HL-60/S4 (cell line): ENCODE data around the gene HPD.

Experiments
- in situ Hi-C: fragments of 300-500 bp; cut with MboI; formaldehyde crosslinking; loops from 2 replicates; pipeline ENCODE4 v1.14.3; 2022; ENCODE audit warnings: low sequenced_read_pairs

Gene HPD

DNA sequence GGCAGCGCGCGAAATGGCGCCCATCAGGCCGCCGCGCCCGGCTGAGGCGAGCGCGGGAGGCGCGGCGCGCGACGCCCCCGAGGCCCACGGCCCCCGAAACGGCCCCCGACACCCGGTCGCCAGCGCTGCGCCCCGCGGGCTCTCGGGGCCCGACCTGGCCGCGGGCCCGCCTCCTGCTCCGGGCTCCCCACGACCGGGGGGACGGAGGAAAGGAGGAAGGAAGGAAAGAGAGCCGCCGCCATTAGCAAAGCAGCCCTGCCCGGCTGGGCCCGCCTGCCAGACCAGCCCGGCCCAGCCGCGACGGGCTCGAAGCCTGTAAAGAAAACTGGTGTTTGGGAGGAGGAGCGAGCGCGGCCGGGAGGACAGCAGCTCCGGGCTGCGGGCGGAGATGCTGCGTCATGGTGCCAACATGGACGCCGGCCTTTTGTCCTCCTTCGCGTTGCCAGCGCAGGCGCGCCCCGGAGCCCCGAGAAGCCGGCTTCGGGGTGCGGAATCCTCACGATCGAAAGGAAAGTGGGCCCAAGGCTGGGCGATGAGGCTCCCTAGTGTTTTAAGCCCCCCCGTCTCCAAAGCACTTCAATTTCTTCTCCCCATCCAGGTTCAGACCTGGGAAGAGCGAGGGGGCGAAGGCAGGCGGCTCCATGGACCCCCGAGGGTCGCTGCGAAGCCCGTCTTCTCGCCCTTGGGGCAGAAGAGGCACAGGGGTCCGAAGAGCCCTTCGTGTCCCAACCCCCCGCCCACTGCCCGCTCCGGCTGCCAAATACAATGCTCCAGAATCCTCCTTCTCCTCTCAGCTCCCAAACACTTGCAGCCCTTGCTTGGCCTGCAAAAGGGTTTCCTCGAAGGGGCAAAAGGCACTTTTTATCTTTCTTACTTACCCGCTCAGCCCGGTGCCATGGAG lies 57.7 kb downstream of the HPD start:
- in situ Hi-C loops: no loop called here

DNA sequence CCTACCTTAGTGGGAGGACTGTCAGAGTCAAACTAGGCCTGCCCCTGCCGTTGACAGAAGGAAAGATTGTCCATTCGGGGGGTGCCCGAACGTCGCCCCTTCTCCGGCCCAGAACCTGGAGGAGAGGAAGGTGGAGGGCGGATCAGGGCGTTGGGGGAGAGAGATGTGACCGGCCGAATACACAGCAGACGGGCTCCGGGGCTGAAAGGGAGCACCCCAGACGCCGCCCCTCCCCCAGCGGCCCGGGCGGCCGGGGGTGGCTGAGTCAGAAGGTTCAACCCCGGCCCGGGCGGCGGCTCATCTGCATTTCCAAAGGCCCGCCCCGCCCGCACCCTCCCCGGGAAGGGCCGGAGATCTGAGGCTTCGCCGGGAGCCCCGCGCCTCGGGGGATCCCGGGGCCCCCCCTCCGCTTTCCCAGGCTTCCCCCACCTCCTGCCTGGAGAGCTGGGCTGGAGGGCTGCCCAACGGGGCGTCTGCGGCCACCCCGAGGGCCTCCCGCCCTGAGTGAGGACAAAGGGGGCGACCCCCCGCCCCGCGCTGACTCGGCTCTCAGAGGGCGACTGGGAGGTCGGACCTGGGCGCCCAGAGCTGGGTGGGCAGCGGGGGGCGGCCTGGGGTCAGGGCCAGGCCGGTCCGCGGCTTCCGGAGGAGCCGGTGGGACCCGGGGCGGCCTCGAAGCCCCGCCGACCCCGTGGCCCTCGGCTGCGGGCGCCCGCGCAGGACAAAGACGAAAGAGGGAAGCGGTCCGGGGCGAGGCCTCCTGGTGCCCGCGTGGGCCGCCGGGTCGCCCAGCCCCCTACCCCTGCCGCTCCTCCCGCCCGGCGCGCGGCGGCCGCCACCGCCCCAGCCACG lies 58.6 kb downstream of the HPD start:
- in situ Hi-C loops: no loop called here

GRCh38 chr12:121799156-121799841 lies 59.4 kb downstream of the HPD start:
- in situ Hi-C loops: no loop called here

- in situ Hi-C loops: no loop called here
Measured at GRCh38 chr12:121798787-121799155, 59.9 kb downstream of the HPD start.

DNA sequence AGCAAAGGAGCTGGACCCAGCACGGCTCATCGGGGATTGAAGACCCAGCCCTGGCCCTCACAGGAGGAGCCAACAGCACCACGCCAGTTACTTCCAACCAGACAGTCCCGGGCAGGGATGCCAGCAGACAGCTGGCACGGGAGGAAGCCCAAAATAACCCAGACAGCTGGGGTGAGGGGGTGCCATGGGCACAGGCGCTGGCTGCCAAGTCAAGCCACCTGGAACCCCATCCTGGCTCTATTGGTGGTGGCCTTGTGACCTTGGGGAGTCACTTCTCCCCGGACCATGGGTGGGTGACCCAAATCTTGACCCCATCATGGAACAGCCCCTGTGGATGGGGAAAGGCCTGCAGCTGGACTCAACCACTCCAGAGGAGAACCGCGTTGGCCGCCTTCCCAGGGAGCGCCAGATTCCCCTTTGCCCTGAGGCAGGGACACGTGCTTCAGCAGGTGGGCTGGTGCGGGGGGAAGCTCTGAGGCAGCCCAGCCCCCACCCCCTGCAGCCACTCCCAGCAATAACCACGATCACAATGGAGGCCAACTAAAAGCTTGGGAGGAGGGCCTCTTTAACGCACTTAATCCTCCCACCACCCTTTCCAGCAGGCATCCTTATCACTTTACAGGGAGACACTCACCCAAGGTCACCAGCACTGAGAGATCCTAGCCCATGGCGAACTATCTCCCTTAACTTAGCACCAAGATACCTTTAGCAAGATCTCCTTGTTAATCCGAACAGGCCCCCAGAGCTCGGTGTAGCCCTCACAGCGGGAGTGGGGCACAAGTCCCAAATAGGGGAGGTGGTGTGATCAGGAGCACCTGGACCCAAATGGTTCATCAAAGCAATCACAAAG lies 60.5 kb downstream of the HPD start:
- in situ Hi-C loops: no loop called here

GRCh38 chr12:121796855-121797751 lies 61.6 kb downstream of the HPD start:
- in situ Hi-C loops: no loop called here

- in situ Hi-C loops: no loop called here
Measured at GRCh38 chr12:121795034-121795968, 63.4 kb downstream of the HPD start.

- in situ Hi-C loops: loop anchor here (5.0 kb wide), 2 partner anchors 93 to 102 kb away; partner anchors contain the start of gene PSMD9
Measured at GRCh38 chr12:121794534-121795033, 64.1 kb downstream of the HPD start.

DNA sequence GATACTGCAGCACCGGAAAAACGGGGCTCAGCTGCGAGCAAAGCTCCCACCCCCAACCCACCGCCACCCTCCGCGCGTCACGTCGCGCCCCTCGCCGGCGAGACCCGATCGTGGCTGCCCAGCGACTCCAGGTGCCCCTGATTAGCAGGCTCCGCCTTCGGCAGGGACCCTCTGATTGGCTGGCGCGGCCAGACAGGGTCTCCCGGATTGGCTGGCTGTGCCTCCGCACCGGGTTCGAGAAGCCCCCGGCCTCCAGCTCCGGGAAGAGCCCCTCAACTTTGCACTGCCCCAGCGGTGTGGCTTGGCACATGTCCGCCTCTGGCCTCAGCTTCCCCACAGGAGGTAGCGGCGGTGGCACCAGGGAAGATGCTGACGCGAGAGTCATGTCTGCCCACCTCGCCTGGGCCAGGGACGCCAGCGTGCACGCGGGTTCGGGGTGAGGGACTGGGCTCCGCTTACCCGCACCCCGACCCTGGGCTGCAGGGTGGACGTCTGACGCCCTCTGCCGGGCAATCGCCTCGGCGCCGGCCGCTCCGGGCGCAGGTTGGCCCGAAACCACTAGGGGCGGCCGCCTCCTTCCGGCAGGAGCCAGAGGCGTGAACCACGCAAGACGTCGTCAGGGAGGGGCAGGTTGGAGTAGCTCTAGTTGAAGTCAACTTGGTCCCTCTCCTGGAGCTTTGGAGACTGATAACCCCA lies 64.7 kb downstream of the HPD start:
- in situ Hi-C loops: loop anchor here (5.0 kb wide), 2 partner anchors 93 to 102 kb away; partner anchors contain the start of gene PSMD9

DNA sequence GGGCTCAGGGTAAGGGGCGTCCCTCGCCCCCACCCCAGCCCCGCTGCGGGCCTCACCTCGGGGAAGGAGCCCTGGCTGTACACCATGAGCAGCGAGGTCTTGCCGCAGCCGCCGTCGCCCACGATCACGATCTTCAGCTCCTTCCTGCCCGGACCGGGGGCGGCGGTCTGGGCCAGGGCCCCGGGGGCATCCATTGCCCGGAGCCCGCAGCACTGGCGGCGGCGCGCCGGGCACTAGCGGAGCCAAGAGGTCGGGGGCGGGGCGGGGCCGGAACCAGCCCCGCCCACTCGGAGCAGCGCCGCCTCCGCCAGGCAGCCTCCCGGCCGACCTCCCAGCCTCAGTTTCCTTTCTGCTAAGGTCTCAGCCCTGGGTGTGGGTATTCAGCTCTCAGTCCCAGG lies 65.2 kb downstream of the HPD start, which contains the start of gene RHOF:
Gene RHOF, minus strand, starts transcription at position 249 of the 398 bp plus-strand sequence. Its CDS starts 55 bp downstream, at position 194.
- in situ Hi-C loops: loop anchor here (5.0 kb wide), 2 partner anchors 94 to 101 kb away; partner anchors contain the start of gene PSMD9

DNA sequence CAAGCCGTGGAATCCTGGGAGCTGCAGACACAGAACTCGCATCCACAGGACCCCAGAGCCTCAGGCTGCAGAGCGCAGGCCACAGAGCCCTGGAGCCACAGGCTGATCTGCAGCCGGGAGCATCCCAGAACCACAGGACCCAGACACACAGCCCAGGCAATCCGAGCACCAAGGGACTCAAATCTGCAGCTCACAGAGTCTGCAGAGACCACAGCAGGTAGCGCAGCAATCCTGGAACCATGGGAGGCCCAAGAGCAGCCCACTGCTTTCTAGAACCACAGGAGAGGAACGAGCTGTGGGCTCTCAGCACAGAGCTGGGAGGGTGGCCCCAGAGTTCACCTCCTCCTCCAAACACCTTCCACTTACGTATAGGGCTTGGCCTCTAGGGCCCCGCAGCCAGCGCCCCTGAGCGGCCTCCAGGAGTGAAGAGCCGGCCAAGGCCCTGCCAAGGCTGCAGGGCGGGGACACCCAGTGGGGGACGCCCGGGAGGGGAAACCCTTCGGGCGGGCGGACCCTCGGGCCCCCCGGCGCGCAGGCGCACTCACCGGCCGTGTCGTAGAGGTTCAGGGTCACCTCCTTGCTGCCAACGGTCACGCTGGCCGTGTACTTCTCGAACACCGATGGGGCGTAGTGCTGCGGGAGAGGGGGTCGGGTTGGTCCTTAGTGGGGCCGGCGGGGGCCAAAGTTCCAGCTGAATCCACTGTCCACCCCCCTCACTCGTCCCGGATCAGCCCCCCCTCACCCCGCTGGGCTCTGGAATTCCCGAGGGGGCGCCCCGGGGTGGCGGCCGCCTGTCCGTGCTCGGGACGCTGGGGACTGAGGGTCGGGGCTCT lies 65.8 kb downstream of the HPD start:
- in situ Hi-C loops: loop anchor here (5.0 kb wide), 2 partner anchors 94 to 101 kb away; partner anchors contain the start of gene PSMD9

- in situ Hi-C loops: loop anchor here (5.0 kb wide), 2 partner anchors 95 to 100 kb away; partner anchors contain the start of gene PSMD9
Measured at GRCh38 chr12:121791671-121792551, 66.7 kb downstream of the HPD start.

DNA sequence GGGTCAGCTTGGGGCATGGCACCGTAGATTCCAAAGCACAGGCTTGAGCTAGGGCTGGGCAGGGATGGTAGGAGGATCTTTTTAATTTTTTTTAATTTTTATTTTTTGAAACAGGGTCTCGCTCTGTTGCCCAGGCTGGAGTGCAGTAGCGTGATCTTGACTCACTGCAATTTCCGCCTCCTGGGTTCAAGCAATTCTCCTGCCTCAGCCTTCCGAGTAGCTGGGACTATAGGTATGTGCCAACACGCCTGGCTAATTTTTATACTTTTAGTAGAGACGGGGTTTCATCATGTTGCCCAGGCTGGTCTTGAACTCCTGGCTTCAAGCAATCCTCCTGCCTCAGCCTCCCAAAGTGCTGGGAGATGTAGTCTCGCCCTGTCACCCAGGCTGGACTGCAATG lies 67.9 kb downstream of the HPD start:
- in situ Hi-C loops: loop anchor here (5.0 kb wide), 2 partner anchors 97 to 98 kb away; partner anchors contain the start of gene PSMD9

DNA sequence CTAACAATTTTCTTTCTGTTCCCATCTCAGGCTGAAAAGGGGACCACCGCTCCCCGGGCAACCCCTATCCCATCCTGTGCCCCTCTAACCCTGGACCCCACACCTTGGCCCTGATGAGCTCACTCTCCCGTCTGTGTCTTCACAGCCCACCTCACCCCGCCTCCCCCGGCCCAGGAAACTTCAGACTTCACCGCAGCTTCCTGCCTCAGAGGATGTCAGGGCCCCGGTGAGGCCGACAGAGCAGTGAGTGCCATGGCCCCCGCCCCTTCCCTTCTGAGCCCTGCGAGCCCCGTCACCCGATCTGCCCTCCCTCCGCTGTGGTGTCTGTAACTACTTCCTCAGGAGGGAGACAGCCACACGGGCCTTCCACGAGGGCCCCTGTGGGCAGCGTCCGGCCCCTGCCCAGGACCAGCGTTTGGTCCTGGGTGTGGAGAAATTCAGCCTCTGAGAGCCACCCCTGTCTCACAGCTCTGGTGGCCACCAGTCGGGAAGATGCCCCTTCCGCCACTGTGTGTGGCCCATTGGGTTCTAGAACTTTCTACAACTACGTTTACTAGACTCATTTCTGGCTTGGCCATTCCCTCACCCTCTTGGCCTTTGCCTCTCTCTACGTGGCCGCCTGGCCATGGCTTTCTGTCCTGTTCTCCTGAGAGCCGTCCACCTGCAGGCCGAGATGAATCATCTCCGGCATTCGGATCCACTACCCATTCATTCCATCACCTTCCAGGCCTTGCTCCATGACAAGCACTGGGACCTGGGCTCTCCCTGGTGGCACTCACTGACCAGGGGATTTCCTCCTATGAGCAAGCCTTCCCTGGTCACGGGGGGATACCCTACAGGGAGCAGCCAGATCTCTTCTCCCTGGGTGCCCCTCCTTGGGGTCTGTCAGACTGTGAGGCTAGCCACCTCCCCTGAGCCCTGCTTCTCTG lies 68.6 kb downstream of the HPD start:
- in situ Hi-C loops: loop anchor here (5.0 to 10.0 kb wide), 3 partner anchors 97 to 235 kb away; partner anchors contain the start of gene PSMD9
